Measurements from ENCODE around the gene GJC1.

GRCh38 chr17:44758414-44759085 lies 71.5 kb downstream of the GJC1 start, which contains the start of gene ADAM11:
- TF ChIP-seq, protein P1, sequence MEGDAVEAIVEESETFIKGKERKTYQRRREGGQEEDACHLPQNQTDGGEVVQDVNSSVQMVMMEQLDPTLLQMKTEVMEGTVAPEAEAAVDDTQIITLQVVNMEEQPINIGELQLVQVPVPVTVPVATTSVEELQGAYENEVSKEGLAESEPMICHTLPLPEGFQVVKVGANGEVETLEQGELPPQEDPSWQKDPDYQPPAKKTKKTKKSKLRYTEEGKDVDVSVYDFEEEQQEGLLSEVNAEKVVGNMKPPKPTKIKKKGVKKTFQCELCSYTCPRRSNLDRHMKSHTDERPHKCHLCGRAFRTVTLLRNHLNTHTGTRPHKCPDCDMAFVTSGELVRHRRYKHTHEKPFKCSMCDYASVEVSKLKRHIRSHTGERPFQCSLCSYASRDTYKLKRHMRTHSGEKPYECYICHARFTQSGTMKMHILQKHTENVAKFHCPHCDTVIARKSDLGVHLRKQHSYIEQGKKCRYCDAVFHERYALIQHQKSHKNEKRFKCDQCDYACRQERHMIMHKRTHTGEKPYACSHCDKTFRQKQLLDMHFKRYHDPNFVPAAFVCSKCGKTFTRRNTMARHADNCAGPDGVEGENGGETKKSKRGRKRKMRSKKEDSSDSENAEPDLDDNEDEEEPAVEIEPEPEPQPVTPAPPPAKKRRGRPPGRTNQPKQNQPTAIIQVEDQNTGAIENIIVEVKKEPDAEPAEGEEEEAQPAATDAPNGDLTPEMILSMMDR (IDR thresholded peaks at IDR 0.05; ENCODE audit: insufficient read depth, low read length, poor library complexity, severe bottlenecking): no peak
- TF ChIP-seq EZH2phosphoT487 (conservative IDR thresholded peaks at IDR 0.05; ENCODE audit: low read length): no peak
